ENCODE measurements around the gene TP53BP1.
A peak's percentile ranks its signal among the peaks of the same experiment; 100 is the strongest.

Gene TP53BP1

GRCh38 chr15:43484455-43484854 lies 8.5 kb downstream of the TP53BP1 start:
- DNase-seq (ENCODE audit: low spot score), result no peak

GRCh38 chr15:43483297-43484128 lies 9.4 kb downstream of the TP53BP1 start:
- peak; percentile 18 for DNase-seq (ENCODE audit: low spot score)

GRCh38 chr15:43473885-43474284 lies 19.1 kb downstream of the TP53BP1 start:
- DNase-seq (ENCODE audit: low spot score), result no peak

GRCh38 chr15:43471975-43472374 lies 21.0 kb downstream of the TP53BP1 start:
- no peak for DNase-seq (ENCODE audit: low spot score)

GRCh38 chr15:43469867-43470266 lies 23.1 kb downstream of the TP53BP1 start:
- peak; percentile 12 for DNase-seq (ENCODE audit: low spot score)

GRCh38 chr15:43465100-43465499 lies 27.9 kb downstream of the TP53BP1 start:
- peak; percentile 33 for DNase-seq (ENCODE audit: low spot score)

- no peak for DNase-seq (ENCODE audit: low spot score)
Observed at GRCh38 chr15:43463998-43464397, 29.0 kb downstream of the TP53BP1 start.

GRCh38 chr15:43463507-43463906 lies 29.4 kb downstream of the TP53BP1 start:
- DNase-seq (ENCODE audit: low spot score), result peak; percentile 13

- no peak for DNase-seq (ENCODE audit: low spot score)
Observed at GRCh38 chr15:43449981-43450380, 43.0 kb downstream of the TP53BP1 start.

- no peak for DNase-seq (ENCODE audit: low spot score)
Observed at GRCh38 chr15:43446344-43446743, 46.6 kb downstream of the TP53BP1 start.

- DNase-seq (ENCODE audit: low spot score), result peak; percentile 30
Observed at GRCh38 chr15:43441316-43441715, 51.6 kb downstream of the TP53BP1 start.

GRCh38 chr15:43440721-43441281 lies 52.2 kb downstream of the TP53BP1 start:
- peak; percentile 95 for DNase-seq (ENCODE audit: low spot score)

GRCh38 chr15:43439268-43439667 lies 53.7 kb downstream of the TP53BP1 start:
- no peak for DNase-seq (ENCODE audit: low spot score)

GRCh38 chr15:43436395-43436794 lies 56.6 kb downstream of the TP53BP1 start:
- DNase-seq (ENCODE audit: low spot score), result no peak

- DNase-seq (ENCODE audit: low spot score), result no peak
Observed at GRCh38 chr15:43434446-43434845, 58.5 kb downstream of the TP53BP1 start.

GRCh38 chr15:43433661-43434303 lies 59.2 kb downstream of the TP53BP1 start:
- DNase-seq (ENCODE audit: low spot score), result no peak

- peak; percentile 10 for DNase-seq (ENCODE audit: low spot score)
Observed at GRCh38 chr15:43433165-43433564, 59.8 kb downstream of the TP53BP1 start.

- no peak for DNase-seq (ENCODE audit: low spot score)
Observed at GRCh38 chr15:43429687-43430086, 63.3 kb downstream of the TP53BP1 start.

- DNase-seq (ENCODE audit: low spot score), result no peak
Observed at GRCh38 chr15:43423793-43424192, 69.2 kb downstream of the TP53BP1 start.

- DNase-seq (ENCODE audit: low spot score), result no peak
Observed at GRCh38 chr15:43420876-43421275, 72.1 kb downstream of the TP53BP1 start.

- no peak for DNase-seq (ENCODE audit: low spot score)
Observed at GRCh38 chr15:43420435-43420834, 72.5 kb downstream of the TP53BP1 start.

GRCh38 chr15:43414196-43414595 lies 78.8 kb downstream of the TP53BP1 start:
- DNase-seq (ENCODE audit: low spot score), result no peak

- DNase-seq (ENCODE audit: low spot score), result no peak
Observed at GRCh38 chr15:43412096-43412495, 80.9 kb downstream of the TP53BP1 start.

All from AG08395 (cell line).